Measurements from ENCODE around the gene ZNF598. TPM values are rescaled to one million over a fixed set of nuclear protein-coding genes. Genes with fewer than 3 reads are reported as not detected.

The ZNF598 gene
- total and polyA plus RNA-seq, 2 experiments from 2014 or later, result 8.5 to 48.6 TPM

- peak overlapping the region; percentile 68 for H3K4me3 Mint-ChIP-seq
- peaks cover 16% of the 10 kb centered on the region for H3F3A ChIP-seq (replicated peaks; ENCODE audit: low read depth)
- no peaks in the 10 kb centered on the region for H3K9me3 Mint-ChIP-seq
- peaks cover 16% of the 10 kb centered on the region for H3K36me3 Mint-ChIP-seq (ENCODE audit: low read depth)
- H3K4me2 ChIP-seq, result peak overlapping the region; percentile 88; the same call in 1 of the 2 replicates
- no peak overlapping the region for H3K27ac ChIP-seq (ENCODE audit: low read depth)
- ATAC-seq (no peak), DNase-seq (ENCODE audit: low spot score) (no peak)
- no peaks in the 10 kb centered on the region; the same call in 1 of the 2 replicates for H4K20me1 ChIP-seq (replicated peaks; ENCODE audit: insufficient read depth)
- no peaks in the 10 kb centered on the region for H3K9me2 ChIP-seq (ENCODE audit: insufficient read depth)
- 0 out of 2 replicates have a peak overlapping the region, but pooled peaks have one; percentile 69 for H3K4me3 ChIP-seq
- peaks cover 7% of the 10 kb centered on the region; the same call in 1 of the 2 replicates for H3K4me1 ChIP-seq (ENCODE audit: insufficient read depth)
- H3K79me2 ChIP-seq (replicated peaks; ENCODE audit: insufficient read depth), result peaks cover 4% of the 10 kb centered on the region; the same call in 1 of the 2 replicates
- H3K27me3 Mint-ChIP-seq (ENCODE audit: insufficient read depth, low read depth, poor library complexity), result peaks cover 23% of the 10 kb centered on the region
- H3K27me3 ChIP-seq (ENCODE audit: insufficient read depth), result peaks cover 23% of the 10 kb centered on the region
- H3K27ac Mint-ChIP-seq, result no peak overlapping the region
- no peak overlapping the region for H2AFZ ChIP-seq
- no peaks in the 10 kb centered on the region; the same call in 1 of the 2 replicates for H3K36me3 ChIP-seq (ENCODE audit: insufficient read depth)
- TF ChIP-seq NANOG (IDR thresholded peaks at IDR 0.05; ENCODE audit: borderline replicate concordance) (no peak), ZNF331 (CRISPR knock-in tag; IDR thresholded peaks at IDR 0.05; ENCODE audit: low read depth) (no peak), REST (IDR thresholded peaks at IDR 0.05; ENCODE audit: unreplicated experiment) (no peak), POLR2AphosphoS5 (IDR thresholded peaks at IDR 0.05; ENCODE audit: low read depth) (no peak), ZNF114 (CRISPR knock-in tag; IDR thresholded peaks at IDR 0.05) (no peak)
- TF ChIP-seq, protein P1, sequence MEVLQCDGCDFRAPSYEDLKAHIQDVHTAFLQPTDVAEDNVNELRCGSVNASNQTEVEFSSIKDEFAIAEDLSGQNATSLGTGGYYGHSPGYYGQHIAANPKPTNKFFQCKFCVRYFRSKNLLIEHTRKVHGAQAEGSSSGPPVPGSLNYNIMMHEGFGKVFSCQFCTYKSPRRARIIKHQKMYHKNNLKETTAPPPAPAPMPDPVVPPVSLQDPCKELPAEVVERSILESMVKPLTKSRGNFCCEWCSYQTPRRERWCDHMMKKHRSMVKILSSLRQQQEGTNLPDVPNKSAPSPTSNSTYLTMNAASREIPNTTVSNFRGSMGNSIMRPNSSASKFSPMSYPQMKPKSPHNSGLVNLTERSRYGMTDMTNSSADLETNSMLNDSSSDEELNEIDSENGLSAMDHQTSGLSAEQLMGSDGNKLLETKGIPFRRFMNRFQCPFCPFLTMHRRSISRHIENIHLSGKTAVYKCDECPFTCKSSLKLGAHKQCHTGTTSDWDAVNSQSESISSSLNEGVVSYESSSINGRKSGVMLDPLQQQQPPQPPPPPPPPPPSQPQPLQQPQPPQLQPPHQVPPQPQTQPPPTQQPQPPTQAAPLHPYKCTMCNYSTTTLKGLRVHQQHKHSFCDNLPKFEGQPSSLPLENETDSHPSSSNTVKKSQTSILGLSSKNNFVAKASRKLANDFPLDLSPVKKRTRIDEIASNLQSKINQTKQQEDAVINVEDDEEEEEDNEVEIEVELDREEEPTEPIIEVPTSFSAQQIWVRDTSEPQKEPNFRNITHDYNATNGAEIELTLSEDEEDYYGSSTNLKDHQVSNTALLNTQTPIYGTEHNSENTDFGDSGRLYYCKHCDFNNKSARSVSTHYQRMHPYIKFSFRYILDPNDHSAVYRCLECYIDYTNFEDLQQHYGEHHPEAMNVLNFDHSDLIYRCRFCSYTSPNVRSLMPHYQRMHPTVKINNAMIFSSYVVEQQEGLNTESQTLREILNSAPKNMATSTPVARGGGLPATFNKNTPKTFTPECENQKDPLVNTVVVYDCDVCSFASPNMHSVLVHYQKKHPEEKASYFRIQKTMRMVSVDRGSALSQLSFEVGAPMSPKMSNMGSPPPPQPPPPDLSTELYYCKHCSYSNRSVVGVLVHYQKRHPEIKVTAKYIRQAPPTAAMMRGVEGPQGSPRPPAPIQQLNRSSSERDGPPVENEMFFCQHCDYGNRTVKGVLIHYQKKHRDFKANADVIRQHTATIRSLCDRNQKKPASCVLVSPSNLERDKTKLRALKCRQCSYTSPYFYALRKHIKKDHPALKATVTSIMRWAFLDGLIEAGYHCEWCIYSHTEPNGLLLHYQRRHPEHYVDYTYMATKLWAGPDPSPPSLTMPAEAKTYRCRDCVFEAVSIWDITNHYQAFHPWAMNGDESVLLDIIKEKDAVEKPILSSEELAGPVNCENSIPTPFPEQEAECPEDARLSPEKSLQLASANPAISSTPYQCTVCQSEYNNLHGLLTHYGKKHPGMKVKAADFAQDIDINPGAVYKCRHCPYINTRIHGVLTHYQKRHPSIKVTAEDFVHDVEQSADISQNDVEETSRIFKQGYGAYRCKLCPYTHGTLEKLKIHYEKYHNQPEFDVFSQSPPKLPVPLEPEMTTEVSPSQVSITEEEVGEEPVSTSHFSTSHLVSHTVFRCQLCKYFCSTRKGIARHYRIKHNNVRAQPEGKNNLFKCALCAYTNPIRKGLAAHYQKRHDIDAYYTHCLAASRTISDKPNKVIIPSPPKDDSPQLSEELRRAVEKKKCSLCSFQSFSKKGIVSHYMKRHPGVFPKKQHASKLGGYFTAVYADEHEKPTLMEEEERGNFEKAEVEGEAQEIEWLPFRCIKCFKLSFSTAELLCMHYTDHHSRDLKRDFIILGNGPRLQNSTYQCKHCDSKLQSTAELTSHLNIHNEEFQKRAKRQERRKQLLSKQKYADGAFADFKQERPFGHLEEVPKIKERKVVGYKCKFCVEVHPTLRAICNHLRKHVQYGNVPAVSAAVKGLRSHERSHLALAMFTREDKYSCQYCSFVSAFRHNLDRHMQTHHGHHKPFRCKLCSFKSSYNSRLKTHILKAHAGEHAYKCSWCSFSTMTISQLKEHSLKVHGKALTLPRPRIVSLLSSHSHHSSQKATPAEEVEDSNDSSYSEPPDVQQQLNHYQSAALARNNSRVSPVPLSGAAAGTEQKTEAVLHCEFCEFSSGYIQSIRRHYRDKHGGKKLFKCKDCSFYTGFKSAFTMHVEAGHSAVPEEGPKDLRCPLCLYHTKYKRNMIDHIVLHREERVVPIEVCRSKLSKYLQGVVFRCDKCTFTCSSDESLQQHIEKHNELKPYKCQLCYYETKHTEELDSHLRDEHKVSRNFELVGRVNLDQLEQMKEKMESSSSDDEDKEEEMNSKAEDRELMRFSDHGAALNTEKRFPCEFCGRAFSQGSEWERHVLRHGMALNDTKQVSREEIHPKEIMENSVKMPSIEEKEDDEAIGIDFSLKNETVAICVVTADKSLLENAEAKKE (CRISPR knock-in tag; IDR thresholded peaks at IDR 0.05), result no peak
- TF ChIP-seq, protein P2, sequence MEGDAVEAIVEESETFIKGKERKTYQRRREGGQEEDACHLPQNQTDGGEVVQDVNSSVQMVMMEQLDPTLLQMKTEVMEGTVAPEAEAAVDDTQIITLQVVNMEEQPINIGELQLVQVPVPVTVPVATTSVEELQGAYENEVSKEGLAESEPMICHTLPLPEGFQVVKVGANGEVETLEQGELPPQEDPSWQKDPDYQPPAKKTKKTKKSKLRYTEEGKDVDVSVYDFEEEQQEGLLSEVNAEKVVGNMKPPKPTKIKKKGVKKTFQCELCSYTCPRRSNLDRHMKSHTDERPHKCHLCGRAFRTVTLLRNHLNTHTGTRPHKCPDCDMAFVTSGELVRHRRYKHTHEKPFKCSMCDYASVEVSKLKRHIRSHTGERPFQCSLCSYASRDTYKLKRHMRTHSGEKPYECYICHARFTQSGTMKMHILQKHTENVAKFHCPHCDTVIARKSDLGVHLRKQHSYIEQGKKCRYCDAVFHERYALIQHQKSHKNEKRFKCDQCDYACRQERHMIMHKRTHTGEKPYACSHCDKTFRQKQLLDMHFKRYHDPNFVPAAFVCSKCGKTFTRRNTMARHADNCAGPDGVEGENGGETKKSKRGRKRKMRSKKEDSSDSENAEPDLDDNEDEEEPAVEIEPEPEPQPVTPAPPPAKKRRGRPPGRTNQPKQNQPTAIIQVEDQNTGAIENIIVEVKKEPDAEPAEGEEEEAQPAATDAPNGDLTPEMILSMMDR (conservative IDR thresholded peaks at IDR 0.05; ENCODE audit: low read depth in 2 of 2), result no peak
- H3K4me1 Mint-ChIP-seq, result peaks cover 12% of the 10 kb centered on the region
These were observed 15.9 kb downstream of the ZNF598 start for GRCh38 chr16:1993731-1994131.

Measured in GM23338 (cell line).